ENCODE measurements around the gene GNG2.

Gene GNG2

GRCh38 chr14:52000019-52000582, 139.7 kb downstream of the GNG2 start:
- no peak for TF ChIP-seq CTCF (IDR thresholded peaks at IDR 0.05; ENCODE audit: insufficient read depth, low read length, poor library complexity, severe bottlenecking)
- TF ChIP-seq EZH2phosphoT487 (conservative IDR thresholded peaks at IDR 0.05; ENCODE audit: low read length) = no peak

GRCh38 chr14:52000696-52001095, 140.3 kb downstream of the GNG2 start:
- Histone ChIP-seq H3K4me3 (ENCODE audit: insufficient read depth, low read length, poor library complexity, severe bottlenecking) (no peak overlapping the region), H3K9ac (ENCODE audit: low read length) (no peak overlapping the region), H3K36me3 (ENCODE audit: low read length) (peaks cover 93% of the 10 kb centered on the region), H2AFZ (ENCODE audit: low read depth, low read length, severe bottlenecking) (no peak overlapping the region), H3K27me3 (ENCODE audit: low read length) (no peaks in the 10 kb centered on the region), H3F3A (ENCODE audit: insufficient read depth) (peaks cover 7% of the 10 kb centered on the region; the same call in 1 of the 2 replicates), H3K9me3 (ENCODE audit: insufficient read depth, low read length) (no peaks in the 10 kb centered on the region), H3K27ac (ENCODE audit: low read depth, low read length) (no peak overlapping the region), H3K79me2 (ENCODE audit: insufficient read depth, low read length) (peaks cover 40% of the 10 kb centered on the region), H3K4me2 (ENCODE audit: low read depth, low read length, poor library complexity, severe bottlenecking) (no peak overlapping the region), H4K20me1 (ENCODE audit: low read depth, low read length) (peaks cover 14% of the 10 kb centered on the region; the same call in 1 of the 2 replicates), H3K9me2 (replicated peaks; ENCODE audit: insufficient read depth, low read length) (no peaks in the 10 kb centered on the region)
- TF ChIP-seq EZH2phosphoT487 (conservative IDR thresholded peaks at IDR 0.05; ENCODE audit: low read length) (no peak), CTCF (IDR thresholded peaks at IDR 0.05; ENCODE audit: insufficient read depth, low read length, poor library complexity, severe bottlenecking) (no peak)

More at GRCh38 chr14:52000019-52000582, 139.7 kb downstream of the GNG2 start:
- no peak overlapping the region for H3K4me2 ChIP-seq (ENCODE audit: low read depth, low read length, poor library complexity, severe bottlenecking)
- H2AFZ ChIP-seq (ENCODE audit: low read depth, low read length, severe bottlenecking) = no peak overlapping the region
- H3K9me3 ChIP-seq (ENCODE audit: insufficient read depth, low read length) = no peaks in the 10 kb centered on the region
- H3K27me3 ChIP-seq (ENCODE audit: low read length) = no peaks in the 10 kb centered on the region
- H3K9ac ChIP-seq (ENCODE audit: low read length) = no peak overlapping the region
- H3F3A ChIP-seq (ENCODE audit: insufficient read depth) = peaks cover 7% of the 10 kb centered on the region; the same call in 1 of the 2 replicates
- H3K27ac ChIP-seq (ENCODE audit: low read depth, low read length) = no peak overlapping the region
- no peaks in the 10 kb centered on the region for H3K9me2 ChIP-seq (replicated peaks; ENCODE audit: insufficient read depth, low read length)
- H3K79me2 ChIP-seq (ENCODE audit: insufficient read depth, low read length) = peaks cover 46% of the 10 kb centered on the region
- peaks cover 93% of the 10 kb centered on the region for H3K36me3 ChIP-seq (ENCODE audit: low read length)
- H3K4me3 ChIP-seq (ENCODE audit: insufficient read depth, low read length, poor library complexity, severe bottlenecking) = no peak overlapping the region
- H4K20me1 ChIP-seq (ENCODE audit: low read depth, low read length) = peaks cover 14% of the 10 kb centered on the region; the same call in 1 of the 2 replicates

- Histone ChIP-seq H3K4me3 (ENCODE audit: insufficient read depth, low read length, poor library complexity, severe bottlenecking) (no peak overlapping the region), H3K27me3 (ENCODE audit: low read length) (no peaks in the 10 kb centered on the region), H3K79me2 (ENCODE audit: insufficient read depth, low read length) (peaks cover 22% of the 10 kb centered on the region; the same call in 1 of the 2 replicates), H3K9ac (ENCODE audit: low read length) (no peak overlapping the region), H2AFZ (ENCODE audit: low read depth, low read length, severe bottlenecking) (no peak overlapping the region), H3K27ac (ENCODE audit: low read depth, low read length) (no peak overlapping the region), H3K9me2 (replicated peaks; ENCODE audit: insufficient read depth, low read length) (no peaks in the 10 kb centered on the region), H3K4me2 (ENCODE audit: low read depth, low read length, poor library complexity, severe bottlenecking) (no peak overlapping the region), H4K20me1 (ENCODE audit: low read depth, low read length) (0 out of 2 replicates have a peak, but pooled peaks cover under 1% of the 10 kb centered on the region), H3K36me3 (ENCODE audit: low read length) (peaks cover 87% of the 10 kb centered on the region), H3K9me3 (ENCODE audit: insufficient read depth, low read length) (no peaks in the 10 kb centered on the region), H3F3A (ENCODE audit: insufficient read depth) (no peaks in the 10 kb centered on the region)
- TF ChIP-seq EZH2phosphoT487 (conservative IDR thresholded peaks at IDR 0.05; ENCODE audit: low read length) (no peak), CTCF (IDR thresholded peaks at IDR 0.05; ENCODE audit: insufficient read depth, low read length, poor library complexity, severe bottlenecking) (no peak)
These were observed 142.1 kb downstream of the GNG2 start for GRCh38 chr14:52002542-52002941.
